Muscle layer of duodenum (tissue), 2 donors: ENCODE results near the gene SBNO1.
"Not testable (repeated sequence)": the region's sequence is repeated elsewhere in the genome, so short reads cannot be mapped to it uniquely, and the experiment has no call there.

Source experiments
- H3K27ac ChIP-seq: one replicate; pipeline ENCODE4 v1.7.0; 2013; ENCODE audit warnings: mild to moderate bottlenecking, low read length
- H3K27me3 ChIP-seq: one replicate; pipeline ENCODE4 v1.7.0; 2013; ENCODE audit warnings: low read depth, mild to moderate bottlenecking, control low read depth, low read length
- H3K36me3 ChIP-seq, 2 donors: one replicate each; pipeline ENCODE4 v1.7.0; 2013; ENCODE audit warnings: low read length in 2 of 2, control low read depth in 1 of 2, mild to moderate bottlenecking in 1 of 2; ENCODE audit not compliant: insufficient read depth in 2 of 2, control insufficient read depth in 1 of 2
- H3K4me1 ChIP-seq, 2 donors: one replicate each; pipeline ENCODE4 v1.7.0; 2013; ENCODE audit warnings: low read length in 2 of 2, mild to moderate bottlenecking in 2 of 2, control low read depth in 1 of 2, moderate library complexity in 1 of 2; ENCODE audit not compliant: insufficient read depth in 2 of 2, control insufficient read depth in 1 of 2
- H3K4me3 ChIP-seq, 2 donors: one replicate each; pipeline ENCODE4 v1.7.0; 2013; ENCODE audit warnings: low read length in 2 of 2, low read depth in 1 of 2, mild to moderate bottlenecking in 1 of 2
- H3K9me3 ChIP-seq, 2 donors: one replicate each; pipeline ENCODE4 v1.7.0; 2013; ENCODE audit warnings: low read length in 2 of 2, control low read depth in 1 of 2, mild to moderate bottlenecking in 1 of 2; ENCODE audit not compliant: control insufficient read depth in 1 of 2
- donor health status: healthy.

Gene SBNO1

DNA sequence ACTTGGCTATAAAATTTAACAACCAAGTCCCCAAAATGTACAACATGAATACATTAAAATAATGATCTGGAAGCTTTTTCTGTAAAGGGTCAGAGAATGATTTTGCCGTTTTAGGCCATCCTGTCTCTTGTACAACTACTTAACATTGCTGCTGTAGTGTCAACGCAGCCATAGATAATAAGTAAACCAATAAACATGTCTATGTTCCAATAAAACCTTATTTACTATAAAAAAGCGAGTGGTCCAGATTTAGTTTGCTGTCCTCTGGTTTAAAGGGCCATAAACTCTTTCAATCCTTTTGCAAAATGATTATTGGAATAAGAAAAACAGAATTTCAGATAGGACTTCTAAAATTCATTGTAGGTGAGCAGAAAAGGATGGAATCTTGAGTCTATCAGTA is 29.2 kb downstream of the SBNO1 start:
- Histone ChIP-seq H3K27me3 (no peaks in the 10 kb centered on the region), H3K9me3 (no peaks in the 10 kb centered on the region), H3K27ac (no peak overlapping the region), H3K36me3 (peaks cover 34 to 54% of the 10 kb centered on the region in 2 donors), H3K4me1 (no peaks in the 10 kb centered on the region), H3K4me3 (no peak overlapping the region)

DNA sequence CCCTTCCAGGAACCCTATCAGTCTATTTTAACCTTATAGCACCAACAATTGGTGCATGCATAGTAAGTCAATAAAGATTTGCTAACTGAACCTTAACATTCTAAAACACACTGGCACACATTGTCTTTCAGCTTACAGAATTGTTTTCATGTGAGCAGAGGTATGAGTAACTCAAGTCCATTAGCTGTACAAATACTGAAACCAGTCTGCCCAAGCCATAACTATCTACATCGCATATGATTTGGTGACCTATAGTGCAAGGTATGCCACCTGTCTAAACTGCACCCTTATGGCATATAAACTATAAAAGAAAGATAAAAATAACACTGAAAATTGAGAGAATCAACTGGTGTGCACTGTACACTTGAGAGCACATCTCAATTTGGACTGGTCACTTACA is 34.8 kb downstream of the SBNO1 start:
- Histone ChIP-seq H3K27ac (no peak overlapping the region), H3K36me3 (peaks cover 50 to 66% of the 10 kb centered on the region in 2 donors), H3K4me1 (no peaks in the 10 kb centered on the region), H3K9me3 (no peaks in the 10 kb centered on the region), H3K4me3 (no peak overlapping the region), H3K27me3 (no peaks in the 10 kb centered on the region)

DNA sequence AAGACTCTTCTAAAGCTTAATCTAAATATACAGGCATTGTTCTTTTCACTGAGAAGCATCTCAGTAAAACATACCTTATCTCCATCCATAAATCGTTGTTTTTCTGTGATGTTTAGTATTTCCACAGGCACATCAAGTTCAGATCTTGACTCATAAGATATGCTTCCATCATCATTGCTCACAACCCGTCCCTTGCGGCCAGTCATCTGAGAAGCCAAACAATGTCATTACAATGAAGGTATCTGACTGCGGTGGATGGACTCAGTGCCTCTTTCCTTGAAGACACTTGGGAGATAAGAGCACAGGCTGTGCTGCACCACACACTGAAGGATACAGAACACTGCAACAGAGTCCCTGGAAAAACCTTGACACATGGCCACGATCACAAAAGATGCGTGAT is 44.8 kb downstream of the SBNO1 start:
- peaks cover 54 to 80% of the 10 kb centered on the region in 2 donors for H3K36me3 ChIP-seq
- H3K4me1 ChIP-seq = no peaks in the 10 kb centered on the region
- H3K27me3 ChIP-seq = no peaks in the 10 kb centered on the region
- H3K4me3 ChIP-seq = no peak overlapping the region
- no peaks in the 10 kb centered on the region for H3K9me3 ChIP-seq
- no peak overlapping the region for H3K27ac ChIP-seq

DNA sequence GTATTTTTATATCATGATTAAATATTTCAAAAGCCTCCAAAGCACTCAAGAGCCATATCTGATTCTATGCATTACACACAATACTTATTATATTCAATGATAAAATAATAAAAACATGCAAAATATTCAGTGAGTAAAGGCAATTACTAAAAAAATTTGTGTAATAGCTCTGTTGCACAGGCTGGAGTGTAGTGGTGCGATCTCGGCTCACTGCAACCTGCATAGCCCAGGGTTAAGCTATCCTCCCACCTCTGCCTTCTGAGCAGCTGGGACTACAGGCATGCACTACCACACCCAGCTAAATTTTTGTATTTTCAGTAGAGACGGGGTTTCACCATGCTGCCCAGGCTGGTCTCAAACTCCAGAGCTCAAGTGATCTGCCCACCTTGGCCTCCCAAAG is 45.4 kb downstream of the SBNO1 start:
- no peaks in the 10 kb centered on the region for H3K4me1 ChIP-seq

DNA sequence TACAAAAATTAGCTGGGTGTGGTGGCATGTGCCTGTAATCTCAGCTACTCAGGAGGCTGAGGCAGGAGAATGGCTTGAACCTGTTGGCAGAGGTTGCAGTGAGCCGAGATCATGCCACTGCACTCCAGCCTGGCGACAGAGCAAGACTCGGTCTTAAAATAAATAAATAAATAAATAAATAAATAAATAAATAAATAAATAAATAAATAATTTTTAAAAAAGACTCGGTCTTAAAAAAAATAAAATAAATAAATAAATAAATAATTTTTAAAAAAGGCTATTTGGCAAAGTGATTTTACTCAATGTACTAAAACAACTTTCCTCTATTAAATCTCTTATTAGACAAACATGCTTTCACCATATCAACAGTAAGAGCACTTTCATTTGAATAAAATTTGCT is 51.6 kb downstream of the SBNO1 start:
- not testable (repeated sequence) for H3K27ac ChIP-seq, H3K4me1 ChIP-seq, H3K27me3 ChIP-seq, H3K9me3 ChIP-seq, H3K4me3 ChIP-seq
- peaks cover 40 to 84% of the 10 kb centered on the region in 2 donors for H3K36me3 ChIP-seq

More for the DNA sequence above, 45.4 kb downstream of the SBNO1 start:
- Histone ChIP-seq H3K36me3 (peaks cover 54 to 80% of the 10 kb centered on the region in 2 donors), H3K9me3 (no peaks in the 10 kb centered on the region), H3K27ac (no peak overlapping the region), H3K27me3 (no peaks in the 10 kb centered on the region), H3K4me3 (no peak overlapping the region)

DNA sequence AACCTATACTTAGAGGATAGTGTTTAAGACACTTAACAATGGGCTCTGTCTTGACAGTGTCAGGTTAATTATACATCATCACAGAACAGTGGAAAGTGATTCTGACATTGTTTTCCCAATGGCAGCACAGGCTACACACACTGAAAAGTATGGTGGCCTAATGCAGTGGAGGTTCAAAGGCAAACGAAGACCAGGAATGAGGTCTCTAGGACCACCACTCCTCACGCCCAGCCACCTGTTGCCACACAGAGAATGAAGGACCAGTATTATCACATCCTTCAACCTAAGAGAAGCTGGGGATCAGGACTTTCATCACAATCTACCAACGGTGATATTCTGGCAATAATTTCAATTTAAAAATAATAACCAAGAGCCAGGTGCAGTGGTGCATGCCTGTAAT is 58.4 kb downstream of the SBNO1 start:
- Histone ChIP-seq H3K36me3 (peaks cover 46 to 84% of the 10 kb centered on the region in 2 donors), H3K9me3 (no peaks in the 10 kb centered on the region), H3K4me1 (no peaks in the 10 kb centered on the region), H3K27ac (no peak overlapping the region), H3K4me3 (no peak overlapping the region), H3K27me3 (no peaks in the 10 kb centered on the region)

DNA sequence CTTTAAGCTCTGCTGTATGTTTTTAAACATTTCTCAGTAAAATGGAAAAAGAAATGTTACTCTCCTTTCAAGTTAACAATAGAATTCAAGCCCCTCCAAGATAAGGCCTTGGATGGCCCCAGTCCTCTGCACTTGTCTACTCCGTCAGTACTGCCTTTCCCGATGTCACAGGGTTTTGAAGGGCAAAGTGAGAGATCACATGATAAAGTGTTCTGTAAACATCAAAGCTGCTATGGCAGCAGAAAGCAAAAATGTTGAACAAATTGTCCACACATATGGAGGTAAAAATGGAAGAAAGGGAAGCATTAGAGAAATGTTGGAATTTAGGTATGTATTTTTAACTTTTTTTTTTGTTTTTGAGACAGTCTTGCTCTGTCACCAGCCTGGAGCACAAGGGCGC is 59.5 kb downstream of the SBNO1 start:
- H3K27ac ChIP-seq = no peak overlapping the region
- H3K27me3 ChIP-seq = no peaks in the 10 kb centered on the region
- peaks cover 43 to 79% of the 10 kb centered on the region in 2 donors for H3K36me3 ChIP-seq
- H3K9me3 ChIP-seq = no peaks in the 10 kb centered on the region
- no peak overlapping the region for H3K4me3 ChIP-seq
- no peaks in the 10 kb centered on the region for H3K4me1 ChIP-seq

DNA sequence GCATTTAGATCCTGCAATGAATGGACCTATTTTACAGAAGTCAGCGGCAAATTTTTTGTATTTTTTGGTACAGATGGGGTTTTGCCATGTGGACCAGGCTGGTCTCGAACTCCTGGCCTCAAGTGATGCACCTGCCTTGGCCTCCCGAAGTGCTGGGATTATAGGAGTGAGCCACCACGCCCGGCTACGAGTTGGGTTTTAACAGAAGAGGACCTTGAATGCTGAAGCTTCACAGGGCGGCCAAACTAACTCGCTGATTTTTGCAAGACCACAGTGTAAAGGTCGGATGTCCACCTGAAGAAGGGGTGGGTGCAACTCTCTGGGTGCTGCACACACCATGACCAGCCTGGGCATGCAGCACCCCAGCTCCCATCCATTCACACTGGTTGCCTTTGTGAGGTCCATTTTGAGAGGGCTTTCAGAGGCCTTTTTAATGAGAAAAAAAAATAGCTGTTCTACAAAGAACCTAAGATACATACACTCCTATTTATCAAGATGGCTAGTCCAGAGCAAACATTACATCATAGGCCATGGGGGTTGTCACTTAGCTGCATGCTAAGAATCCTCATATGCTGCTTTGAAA is 71.4 kb downstream of the SBNO1 start:
- Histone ChIP-seq H3K27ac (no peak overlapping the region), H3K27me3 (no peaks in the 10 kb centered on the region), H3K4me3 (no peak overlapping the region), H3K36me3 (peaks cover 44 to 56% of the 10 kb centered on the region in 2 donors), H3K4me1 (no peaks in the 10 kb centered on the region), H3K9me3 (no peaks in the 10 kb centered on the region)

DNA sequence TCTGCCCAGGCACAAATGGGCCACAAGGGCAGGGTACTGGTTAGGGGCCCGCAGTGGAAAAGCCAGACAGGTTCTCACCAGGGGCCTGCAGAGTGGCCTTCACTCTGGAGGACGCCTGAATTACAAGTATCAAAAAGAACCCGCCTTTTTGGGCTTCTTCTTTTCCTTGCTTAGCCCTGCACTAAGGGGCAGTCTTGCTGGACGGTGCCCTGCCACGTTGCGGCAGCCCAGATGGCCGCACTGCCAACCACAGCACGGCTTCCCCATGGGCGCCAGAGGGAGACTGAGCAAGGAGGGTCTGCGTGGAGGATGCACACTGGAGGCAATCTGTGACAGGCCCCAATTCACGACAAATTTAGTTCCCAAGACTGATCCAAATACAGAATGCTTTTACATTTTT is 74.7 kb downstream of the SBNO1 start:
- no peak overlapping the region for H3K27ac ChIP-seq
- H3K4me1 ChIP-seq = no peaks in the 10 kb centered on the region
- peaks cover 24 to 25% of the 10 kb centered on the region in 2 donors for H3K36me3 ChIP-seq
- H3K4me3 ChIP-seq = no peak overlapping the region
- H3K27me3 ChIP-seq = no peaks in the 10 kb centered on the region
- no peaks in the 10 kb centered on the region for H3K9me3 ChIP-seq

DNA sequence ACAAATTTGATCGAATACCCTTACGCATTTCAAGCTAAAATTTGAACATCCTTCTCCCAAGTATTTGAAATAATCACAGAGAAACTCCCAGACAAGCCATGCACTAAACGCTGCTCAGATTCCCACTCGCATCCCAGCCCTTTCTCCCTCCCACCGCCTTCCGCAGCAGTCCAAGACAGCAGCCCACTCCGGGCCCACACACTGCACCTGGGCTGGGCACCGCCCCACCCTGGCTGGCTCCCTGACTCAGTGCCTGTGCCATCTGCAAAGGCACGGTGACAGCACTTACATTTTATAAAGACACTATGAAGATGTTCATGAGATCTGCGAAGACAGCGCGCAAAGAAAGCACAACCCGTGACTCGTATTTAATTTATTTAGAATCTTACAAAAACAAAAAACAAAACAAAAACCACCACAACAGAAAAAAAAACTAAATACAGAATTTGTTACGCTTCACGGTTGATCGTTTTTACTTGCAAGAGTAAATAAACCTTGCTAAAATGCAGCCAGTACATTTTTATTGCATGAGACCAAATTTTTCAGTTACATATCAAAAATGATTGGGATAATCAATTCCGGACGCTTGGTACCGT is 75.8 kb downstream of the SBNO1 start:
- no peak overlapping the region for H3K27ac ChIP-seq
- H3K9me3 ChIP-seq = no peaks in the 10 kb centered on the region
- no peak overlapping the region for H3K4me3 ChIP-seq
- no peaks in the 10 kb centered on the region for H3K4me1 ChIP-seq
- H3K27me3 ChIP-seq = no peaks in the 10 kb centered on the region
- peaks cover 16 to 19% of the 10 kb centered on the region in 2 donors for H3K36me3 ChIP-seq

DNA sequence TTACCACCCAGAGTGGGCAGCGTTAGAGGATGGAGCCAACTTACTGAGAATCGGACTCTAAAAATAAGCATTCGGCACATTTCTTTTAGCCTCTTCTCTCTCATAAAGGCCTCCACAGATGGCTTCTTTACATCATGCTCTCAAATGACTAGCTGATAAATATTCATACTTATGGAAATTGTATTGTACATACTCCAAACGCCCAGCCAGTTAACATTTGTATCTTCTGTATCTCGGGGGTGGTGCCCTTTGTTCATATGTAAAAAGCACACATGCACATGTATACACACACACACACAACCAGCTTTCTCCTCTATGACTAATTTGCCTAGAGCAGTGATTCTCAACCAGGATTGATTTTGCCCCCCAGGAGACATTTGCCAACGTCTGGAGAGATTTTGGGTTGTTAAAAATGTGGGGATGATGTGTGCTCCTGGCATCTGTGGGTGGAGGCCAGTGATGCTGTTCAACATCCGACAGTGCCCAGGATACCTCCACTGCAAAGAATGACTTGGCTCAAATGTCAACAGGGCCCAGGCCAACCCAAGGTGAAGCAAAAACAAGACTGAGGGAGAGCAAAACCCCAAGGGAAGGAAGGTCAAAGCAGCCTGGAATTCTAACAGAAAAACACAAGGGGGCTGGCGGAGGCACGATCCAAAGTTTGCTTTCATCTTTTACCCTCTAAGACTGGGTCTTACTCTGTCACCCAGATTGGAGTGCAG is 77.8 kb downstream of the SBNO1 start:
- no peak overlapping the region for H3K27ac ChIP-seq
- no peaks in the 10 kb centered on the region for H3K27me3 ChIP-seq
- no peaks in the 10 kb centered on the region for H3K9me3 ChIP-seq
- peaks cover 0 to 7% of the 10 kb centered on the region in 2 donors for H3K36me3 ChIP-seq
- no peak overlapping the region for H3K4me3 ChIP-seq
- no peaks in the 10 kb centered on the region for H3K4me1 ChIP-seq
